Activated gamma-delta T cell (primary cell): ENCODE measurements around the gene KIAA0232.
A peak's percentile ranks its signal among the peaks of the same experiment; 100 is the strongest.

Experiments used
- DNase-seq: peaks from one replicate; lab custom pipeline; 2025; lab: John Stamatoyannopoulos, UW
- total RNA-seq, 2 donors: gene quantifications; one replicate each; lab custom pipeline; 2026; lab: John Stamatoyannopoulos, UW

KIAA0232 gene
- 122 to 125 reads per million in 2 donors for total RNA-seq

GRCh38 chr4:6782147-6782845 lies at the start of gene KIAA0232:
Gene KIAA0232 (plus strand): TSS chr4:6782727. CDS start chr4:6824454, 41,727 bp downstream.
- peak; percentile 84 for DNase-seq

GRCh38 chr4:6733358-6734164 lies 49.0 kb upstream of the KIAA0232 start:
- no peak for DNase-seq

GRCh38 chr4:6734165-6734786 lies 48.3 kb upstream of the KIAA0232 start:
- no peak for DNase-seq

GRCh38 chr4:6739920-6740319 lies 42.6 kb upstream of the KIAA0232 start:
- no peak for DNase-seq

- DNase-seq: no peak
These were observed 42.2 kb upstream of the KIAA0232 start for GRCh38 chr4:6740347-6740746.

GRCh38 chr4:6742507-6742906 lies 40.0 kb upstream of the KIAA0232 start:
- no peak for DNase-seq

- DNase-seq: no peak
These were observed 39.5 kb upstream of the KIAA0232 start for GRCh38 chr4:6742989-6743388.

- DNase-seq: no peak
These were observed 35.7 kb upstream of the KIAA0232 start for GRCh38 chr4:6746721-6747293.

GRCh38 chr4:6747294-6748051 lies 35.1 kb upstream of the KIAA0232 start:
- no peak for DNase-seq

GRCh38 chr4:6748286-6748685 lies 34.2 kb upstream of the KIAA0232 start:
- DNase-seq: no peak

- DNase-seq: no peak
These were observed 33.0 kb upstream of the KIAA0232 start for GRCh38 chr4:6749340-6750171.

- no peak for DNase-seq
These were observed 32.0 kb upstream of the KIAA0232 start for GRCh38 chr4:6750286-6751221.

- no peak for DNase-seq
These were observed 30.7 kb upstream of the KIAA0232 start for GRCh38 chr4:6751611-6752485.

GRCh38 chr4:6752486-6752829 lies 30.1 kb upstream of the KIAA0232 start:
- no peak for DNase-seq

- no peak for DNase-seq
These were observed 29.4 kb upstream of the KIAA0232 start for GRCh38 chr4:6753103-6753560.

- DNase-seq: no peak
These were observed 28.6 kb upstream of the KIAA0232 start for GRCh38 chr4:6753891-6754290.

- no peak for DNase-seq
These were observed 27.9 kb upstream of the KIAA0232 start for GRCh38 chr4:6754481-6755087.

- DNase-seq: no peak
These were observed 27.3 kb upstream of the KIAA0232 start for GRCh38 chr4:6755088-6755753.
